Iris pigment epithelial cell (primary cell): Measurements from ENCODE around the gene VAV1.
A peak's percentile ranks its signal among the peaks of the same experiment; 100 is the strongest.
"Not testable (repeated sequence)": the region's sequence is repeated elsewhere in the genome, so short reads cannot be mapped to it uniquely, and the experiment has no call there.

Experiments used
- DNase-seq: peaks from one replicate; pipeline ENCODE4 v3.0.0-alpha.2; 2011; ENCODE audit warnings: low read depth

The VAV1 gene

GRCh38 chr19:6790194-6791128 is 18.0 kb downstream of the VAV1 start:
- no peak for DNase-seq

- no peak for DNase-seq
Measured at GRCh38 chr19:6791237-6791636, 18.7 kb downstream of the VAV1 start.

GRCh38 chr19:6793411-6793810 is 20.9 kb downstream of the VAV1 start:
- no peak for DNase-seq

GRCh38 chr19:6793973-6794372 is 21.5 kb downstream of the VAV1 start:
- no peak for DNase-seq

- no peak for DNase-seq
Measured at GRCh38 chr19:6794686-6795431, 22.4 kb downstream of the VAV1 start.

- DNase-seq: no peak
Measured at GRCh38 chr19:6796278-6796677, 23.8 kb downstream of the VAV1 start.

- no peak for DNase-seq
Measured at GRCh38 chr19:6797646-6798045, 25.1 kb downstream of the VAV1 start.

- not testable (repeated sequence) for DNase-seq
Measured at GRCh38 chr19:6800160-6800790, 27.8 kb downstream of the VAV1 start.

GRCh38 chr19:6800991-6801484 is 28.5 kb downstream of the VAV1 start:
- peak; percentile 91 for DNase-seq

- peak; percentile 22 for DNase-seq
Measured at GRCh38 chr19:6801485-6802086, 29.1 kb downstream of the VAV1 start.

- no peak for DNase-seq
Measured at GRCh38 chr19:6802336-6803035, 30.0 kb downstream of the VAV1 start.

GRCh38 chr19:6803036-6803404 is 30.5 kb downstream of the VAV1 start:
- no peak for DNase-seq

GRCh38 chr19:6806488-6806887 is 34.0 kb downstream of the VAV1 start:
- DNase-seq: no peak

- no peak for DNase-seq
Measured at GRCh38 chr19:6807291-6807690, 34.8 kb downstream of the VAV1 start.

- no peak for DNase-seq
Measured at GRCh38 chr19:6808494-6808893, 36.0 kb downstream of the VAV1 start.

GRCh38 chr19:6809262-6809661 is 36.8 kb downstream of the VAV1 start:
- DNase-seq: no peak

GRCh38 chr19:6811378-6811777 is 38.9 kb downstream of the VAV1 start:
- no peak for DNase-seq

- peak; percentile 80 for DNase-seq
Measured at GRCh38 chr19:6811906-6812305, 39.4 kb downstream of the VAV1 start.

- DNase-seq: no peak
Measured at GRCh38 chr19:6812612-6813011, 40.1 kb downstream of the VAV1 start.

GRCh38 chr19:6813659-6814058 is 41.2 kb downstream of the VAV1 start:
- DNase-seq: no peak

GRCh38 chr19:6817179-6817578 is 44.7 kb downstream of the VAV1 start:
- DNase-seq: no peak

GRCh38 chr19:6818246-6818645 is 45.7 kb downstream of the VAV1 start:
- no peak for DNase-seq
